WTC11 (cell line): Measurements from ENCODE around the gene TMSB15A.

Experiments
- CREB1 ChIP-seq: sonication (generic); formaldehyde crosslinking; IDR thresholded peaks from 2 replicates; pipeline ENCODE4 v1.8.0; 2023; ENCODE audit warnings: mild to moderate bottlenecking, missing genetic modification reagents
- ESRRA ChIP-seq: sonication (generic); formaldehyde crosslinking; IDR thresholded peaks from 2 replicates; pipeline ENCODE4 v1.8.1; 2022; ENCODE audit warnings: mild to moderate bottlenecking, missing genetic modification reagents, borderline replicate concordance
- FOXJ3 ChIP-seq: sonication (generic); formaldehyde crosslinking; IDR thresholded peaks from 2 replicates; pipeline ENCODE4 v1.9.0; 2021; ENCODE audit warnings: missing genetic modification reagents, mild to moderate bottlenecking, borderline replicate concordance
- JUN ChIP-seq: sonication (generic); formaldehyde crosslinking; IDR thresholded peaks from 2 replicates; pipeline ENCODE4 v1.8.0; 2023; ENCODE audit warnings: mild to moderate bottlenecking, missing genetic modification reagents
- TCF7 ChIP-seq: sonication (generic); formaldehyde crosslinking; IDR thresholded peaks from 2 replicates; pipeline ENCODE4 v1.8.0; 2022; ENCODE audit warnings: mild to moderate bottlenecking, low read depth, missing genetic modification reagents, moderate library complexity
- TF ChIP-seq, protein P1 (sequence below): fragments of 200-600 bp; IDR thresholded peaks from 2 replicates; pipeline ENCODE4 v1.8.0; 2022; ENCODE audit warnings: antibody characterized with exemption
- TF ChIP-seq, protein P2 (sequence below): sonication (generic); formaldehyde crosslinking; IDR thresholded peaks from 2 replicates; pipeline ENCODE4 v1.8.0; 2022; ENCODE audit warnings: mild to moderate bottlenecking, missing genetic modification reagents
- TF ChIP-seq, protein P3 (sequence below): sonication (generic); formaldehyde crosslinking; conservative IDR thresholded peaks from 2 replicates; pipeline ENCODE4 v1.8.1; 2023; ENCODE audit warnings: mild to moderate bottlenecking, low read depth, missing genetic modification reagents, moderate library complexity
- TF ChIP-seq, protein P4 (sequence below): sonication (generic); formaldehyde crosslinking; conservative IDR thresholded peaks from 2 replicates; pipeline ENCODE4 v1.8.1; 2022; ENCODE audit warnings: mild to moderate bottlenecking, missing genetic modification reagents
- TF ChIP-seq, protein P5 (sequence below): sonication (generic); formaldehyde crosslinking; IDR thresholded peaks from 2 replicates; pipeline ENCODE4 v1.8.1; 2023; ENCODE audit warnings: mild to moderate bottlenecking, missing genetic modification reagents, moderate library complexity

DNA sequence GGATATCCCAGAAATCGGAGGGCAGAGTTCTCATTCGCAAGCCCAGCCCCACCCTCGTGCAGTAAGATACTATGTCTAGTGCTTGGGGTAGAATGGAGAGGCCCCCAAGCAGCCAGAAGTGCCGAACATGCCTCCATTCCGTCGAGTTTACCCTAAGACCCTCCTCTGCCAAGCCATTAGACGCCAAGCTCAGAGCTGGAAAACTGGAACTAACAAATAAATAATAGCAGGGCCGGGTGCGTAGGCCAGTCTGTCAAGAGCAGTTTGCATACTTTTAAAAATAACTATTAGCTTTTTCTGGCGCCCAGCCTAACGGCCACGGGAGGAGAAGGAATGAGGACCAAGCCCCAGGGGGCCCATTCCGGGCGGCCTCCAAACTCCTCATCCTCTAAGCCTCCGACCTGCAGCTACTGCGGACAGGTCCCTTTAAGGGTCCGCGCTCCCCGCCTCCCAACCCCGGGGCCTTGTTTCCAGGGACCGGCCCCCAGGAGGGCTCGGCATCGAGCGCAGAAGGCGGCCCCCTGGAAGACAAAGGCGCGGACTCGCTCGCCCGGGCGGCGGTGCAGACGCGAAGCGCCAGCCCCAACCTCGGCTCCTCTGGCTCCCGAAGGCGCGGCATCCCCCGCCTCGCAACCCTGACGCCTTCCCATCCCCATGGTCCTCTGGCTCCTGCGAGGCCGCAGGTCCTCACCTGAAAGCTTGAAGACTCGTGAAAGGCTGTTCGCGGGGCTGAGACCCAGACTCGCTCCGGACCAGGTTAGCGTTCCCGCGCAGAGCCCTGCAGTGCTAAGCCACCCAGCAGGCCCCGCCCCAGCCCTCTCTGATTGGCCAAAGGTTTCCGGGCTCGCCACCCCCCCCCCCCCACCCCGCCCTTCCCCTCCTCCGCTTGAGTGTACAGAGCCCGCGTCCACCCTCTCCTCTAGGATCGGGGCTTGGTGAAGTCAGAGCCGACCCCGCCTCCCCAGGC lies at the start of gene TMSB15A:
- no peak for TF ChIP-seq CREB1 (CRISPR knock-in tag)
- TF ChIP-seq, protein P1, sequence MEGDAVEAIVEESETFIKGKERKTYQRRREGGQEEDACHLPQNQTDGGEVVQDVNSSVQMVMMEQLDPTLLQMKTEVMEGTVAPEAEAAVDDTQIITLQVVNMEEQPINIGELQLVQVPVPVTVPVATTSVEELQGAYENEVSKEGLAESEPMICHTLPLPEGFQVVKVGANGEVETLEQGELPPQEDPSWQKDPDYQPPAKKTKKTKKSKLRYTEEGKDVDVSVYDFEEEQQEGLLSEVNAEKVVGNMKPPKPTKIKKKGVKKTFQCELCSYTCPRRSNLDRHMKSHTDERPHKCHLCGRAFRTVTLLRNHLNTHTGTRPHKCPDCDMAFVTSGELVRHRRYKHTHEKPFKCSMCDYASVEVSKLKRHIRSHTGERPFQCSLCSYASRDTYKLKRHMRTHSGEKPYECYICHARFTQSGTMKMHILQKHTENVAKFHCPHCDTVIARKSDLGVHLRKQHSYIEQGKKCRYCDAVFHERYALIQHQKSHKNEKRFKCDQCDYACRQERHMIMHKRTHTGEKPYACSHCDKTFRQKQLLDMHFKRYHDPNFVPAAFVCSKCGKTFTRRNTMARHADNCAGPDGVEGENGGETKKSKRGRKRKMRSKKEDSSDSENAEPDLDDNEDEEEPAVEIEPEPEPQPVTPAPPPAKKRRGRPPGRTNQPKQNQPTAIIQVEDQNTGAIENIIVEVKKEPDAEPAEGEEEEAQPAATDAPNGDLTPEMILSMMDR, result no peak
- no peak for TF ChIP-seq TCF7 (CRISPR knock-in tag)
- TF ChIP-seq, protein P2, sequence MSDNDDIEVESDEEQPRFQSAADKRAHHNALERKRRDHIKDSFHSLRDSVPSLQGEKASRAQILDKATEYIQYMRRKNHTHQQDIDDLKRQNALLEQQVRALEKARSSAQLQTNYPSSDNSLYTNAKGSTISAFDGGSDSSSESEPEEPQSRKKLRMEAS (CRISPR knock-in tag), result peak; percentile 59; the same call in 1 of the 2 replicates
- no peak for TF ChIP-seq FOXJ3 (CRISPR knock-in tag)
- no peak for TF ChIP-seq JUN (CRISPR knock-in tag)
- TF ChIP-seq, protein P3, sequence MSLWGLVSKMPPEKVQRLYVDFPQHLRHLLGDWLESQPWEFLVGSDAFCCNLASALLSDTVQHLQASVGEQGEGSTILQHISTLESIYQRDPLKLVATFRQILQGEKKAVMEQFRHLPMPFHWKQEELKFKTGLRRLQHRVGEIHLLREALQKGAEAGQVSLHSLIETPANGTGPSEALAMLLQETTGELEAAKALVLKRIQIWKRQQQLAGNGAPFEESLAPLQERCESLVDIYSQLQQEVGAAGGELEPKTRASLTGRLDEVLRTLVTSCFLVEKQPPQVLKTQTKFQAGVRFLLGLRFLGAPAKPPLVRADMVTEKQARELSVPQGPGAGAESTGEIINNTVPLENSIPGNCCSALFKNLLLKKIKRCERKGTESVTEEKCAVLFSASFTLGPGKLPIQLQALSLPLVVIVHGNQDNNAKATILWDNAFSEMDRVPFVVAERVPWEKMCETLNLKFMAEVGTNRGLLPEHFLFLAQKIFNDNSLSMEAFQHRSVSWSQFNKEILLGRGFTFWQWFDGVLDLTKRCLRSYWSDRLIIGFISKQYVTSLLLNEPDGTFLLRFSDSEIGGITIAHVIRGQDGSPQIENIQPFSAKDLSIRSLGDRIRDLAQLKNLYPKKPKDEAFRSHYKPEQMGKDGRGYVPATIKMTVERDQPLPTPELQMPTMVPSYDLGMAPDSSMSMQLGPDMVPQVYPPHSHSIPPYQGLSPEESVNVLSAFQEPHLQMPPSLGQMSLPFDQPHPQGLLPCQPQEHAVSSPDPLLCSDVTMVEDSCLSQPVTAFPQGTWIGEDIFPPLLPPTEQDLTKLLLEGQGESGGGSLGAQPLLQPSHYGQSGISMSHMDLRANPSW (CRISPR knock-in tag), result no peak
- TF ChIP-seq, protein P4, sequence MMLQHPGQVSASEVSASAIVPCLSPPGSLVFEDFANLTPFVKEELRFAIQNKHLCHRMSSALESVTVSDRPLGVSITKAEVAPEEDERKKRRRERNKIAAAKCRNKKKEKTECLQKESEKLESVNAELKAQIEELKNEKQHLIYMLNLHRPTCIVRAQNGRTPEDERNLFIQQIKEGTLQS, result no peak
- TF ChIP-seq, protein P5, sequence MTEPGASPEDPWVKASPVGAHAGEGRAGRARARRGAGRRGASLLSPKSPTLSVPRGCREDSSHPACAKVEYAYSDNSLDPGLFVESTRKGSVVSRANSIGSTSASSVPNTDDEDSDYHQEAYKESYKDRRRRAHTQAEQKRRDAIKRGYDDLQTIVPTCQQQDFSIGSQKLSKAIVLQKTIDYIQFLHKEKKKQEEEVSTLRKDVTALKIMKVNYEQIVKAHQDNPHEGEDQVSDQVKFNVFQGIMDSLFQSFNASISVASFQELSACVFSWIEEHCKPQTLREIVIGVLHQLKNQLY, result no peak
- no peak for TF ChIP-seq ESRRA (CRISPR knock-in tag)
